Stimulated activated CD4-positive, alpha-beta T cell treated with anti-CD3 and anti-CD28 coated beads, Interleukin-4, amount 100 ng/mL, for 24 hours (primary cell): Measurements from ENCODE around the gene STXBP3.
A peak's percentile ranks its signal among the peaks of the same experiment; 100 is the strongest.

Experiments used
- DNase-seq: peaks from one replicate; pipeline ENCODE4 v3.0.0-alpha.2; 2020

STXBP3 gene

DNA sequence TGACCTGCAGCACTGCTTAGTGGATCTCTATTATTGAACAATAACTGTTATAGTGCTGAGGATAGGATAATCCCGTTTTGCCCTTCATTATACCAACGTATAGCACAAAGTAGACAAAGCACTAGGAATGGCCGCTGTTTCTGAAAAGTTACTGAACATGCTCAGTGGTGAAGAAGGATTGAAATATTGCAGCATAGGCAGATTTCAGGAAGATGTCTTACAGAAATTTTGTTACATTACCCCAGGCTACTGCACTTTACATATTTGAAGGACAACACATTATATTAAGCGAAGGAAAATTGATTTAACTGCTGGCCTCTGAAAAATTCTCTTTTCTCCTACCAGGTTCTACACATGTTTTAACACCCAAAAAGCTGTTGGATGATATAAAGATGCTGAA, 62.0 kb downstream of the STXBP3 start:
- no peak for DNase-seq

DNA sequence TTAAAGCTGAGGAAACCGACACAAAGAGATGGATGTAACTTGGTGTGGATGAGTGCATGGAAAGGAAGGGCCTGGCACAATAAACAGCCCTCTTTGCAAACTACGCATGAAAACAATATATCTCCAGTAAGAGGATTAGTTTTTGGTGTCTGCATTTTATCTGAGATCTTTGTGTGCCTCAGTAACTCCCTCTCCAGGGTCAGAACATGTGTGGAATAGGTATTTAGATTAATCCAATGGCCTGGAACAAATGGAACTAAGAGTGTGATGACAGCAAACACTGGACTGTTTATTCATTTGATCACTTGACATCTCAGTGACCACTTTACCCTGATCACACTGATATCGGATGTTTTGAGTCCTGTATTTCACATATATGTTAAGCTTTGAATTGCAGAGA, 65.1 kb downstream of the STXBP3 start:
- DNase-seq = no peak

DNA sequence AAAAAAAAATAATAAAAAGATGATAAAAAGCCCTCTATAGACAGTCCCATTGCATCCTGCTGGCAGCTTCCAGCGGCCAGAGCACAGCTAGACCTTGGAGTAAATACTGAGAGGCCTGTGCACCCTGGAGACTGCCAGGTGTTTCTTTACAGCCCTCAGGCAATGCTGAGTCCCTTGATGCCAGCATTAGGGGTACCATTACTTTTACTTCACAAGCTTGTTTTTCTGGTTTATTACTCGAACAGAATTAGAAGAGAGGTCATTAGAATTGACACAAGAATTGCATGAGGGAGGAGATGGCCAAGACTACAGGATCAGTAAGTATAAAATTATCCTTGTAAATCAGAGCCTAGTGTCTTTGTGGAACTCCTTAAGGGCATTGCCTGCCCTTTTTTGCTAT, 66.9 kb downstream of the STXBP3 start:
- no peak for DNase-seq

DNA sequence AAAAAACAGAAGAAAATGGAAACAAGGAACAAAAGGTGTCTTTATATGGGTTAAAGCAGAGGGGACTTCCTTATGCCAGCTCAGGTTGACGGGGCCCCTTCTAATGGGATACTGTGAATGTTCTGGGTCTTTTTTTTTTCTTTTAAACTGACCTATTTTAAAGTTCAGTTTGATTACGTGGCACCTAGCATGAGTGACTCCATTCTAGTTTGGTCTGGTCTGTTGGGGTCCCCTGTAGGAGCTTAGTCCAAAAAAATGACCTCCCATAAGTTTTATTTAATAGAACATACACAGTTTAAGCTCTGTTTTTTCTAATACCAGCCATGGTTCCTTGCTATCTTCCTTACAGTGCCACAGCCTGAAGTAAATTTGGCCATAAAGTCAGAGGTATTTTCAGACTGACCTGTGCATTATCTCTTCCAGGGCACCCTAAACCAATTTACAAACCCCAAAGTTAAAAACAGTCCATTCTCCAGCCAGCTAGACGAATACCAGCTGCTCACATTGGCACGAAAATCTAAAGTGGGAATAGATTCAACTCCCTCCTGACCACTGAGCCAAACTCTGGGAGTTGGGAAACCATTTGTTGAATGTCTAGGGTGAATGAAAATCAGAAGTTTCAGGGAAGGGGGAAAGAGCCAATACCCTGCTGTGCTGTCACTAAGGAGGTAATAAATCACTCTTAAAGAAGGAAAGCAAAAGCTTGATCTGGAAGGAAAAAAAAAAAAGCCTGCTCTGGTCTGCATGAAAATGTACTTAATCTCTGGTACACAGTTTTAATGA, 68.1 kb downstream of the STXBP3 start:
- DNase-seq = no peak

DNA sequence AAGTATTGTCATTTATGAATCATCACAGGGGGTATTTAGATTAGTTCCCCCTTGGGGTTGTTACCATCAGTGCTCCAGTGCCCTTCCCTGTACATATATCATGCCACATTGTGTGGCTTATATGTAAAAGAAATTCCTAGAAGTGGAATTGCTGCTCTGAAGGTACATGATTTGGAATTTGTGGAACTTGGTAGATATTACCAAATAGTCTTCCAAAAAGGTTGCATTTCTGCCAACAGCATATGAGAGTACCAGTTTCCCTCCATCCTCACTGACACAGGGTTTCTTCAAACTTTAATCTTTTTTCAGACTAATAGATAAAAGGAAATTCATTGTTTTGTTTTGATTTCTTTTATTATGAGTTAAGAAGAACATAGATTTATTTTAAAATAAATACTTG, 69.1 kb downstream of the STXBP3 start:
- no peak for DNase-seq

DNA sequence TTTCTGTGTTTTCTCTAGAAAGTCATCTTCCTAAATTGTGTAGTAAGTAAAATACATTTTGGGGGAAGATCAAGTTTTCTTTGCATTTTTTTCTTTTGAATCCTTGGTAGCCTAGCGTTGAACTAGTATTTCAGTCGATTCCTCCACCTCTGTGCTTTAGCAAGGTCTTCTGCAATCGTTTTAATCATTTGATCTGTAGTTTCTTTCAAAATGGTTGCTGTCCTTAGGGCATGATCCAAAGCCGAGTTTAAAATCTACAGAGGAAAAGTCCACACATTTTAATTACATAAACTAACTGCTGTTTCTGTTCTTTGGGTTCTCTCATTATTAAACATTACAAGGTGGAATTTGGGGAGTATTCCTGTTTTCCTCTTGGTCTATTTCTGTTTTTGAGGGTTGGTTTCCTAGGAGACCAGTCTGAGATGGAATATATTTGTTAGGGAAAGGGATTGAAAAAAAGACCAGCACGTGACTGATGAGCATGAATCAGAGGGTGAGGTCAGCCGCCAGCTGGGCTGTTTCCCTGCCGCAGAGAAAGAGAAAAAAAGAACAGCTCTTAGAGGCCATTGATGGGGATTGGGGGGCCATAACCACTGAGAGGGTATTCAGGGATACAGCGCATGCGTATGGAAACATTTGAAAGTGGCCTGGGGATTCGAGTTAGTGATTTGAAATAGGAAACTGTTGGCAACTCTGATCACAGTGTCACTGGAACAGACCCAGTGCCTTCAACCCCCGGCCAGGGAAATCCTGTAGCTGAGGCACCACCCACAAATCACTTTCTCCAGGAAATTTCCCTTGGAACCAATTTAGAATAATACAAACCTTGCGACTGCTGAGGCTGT, 69.8 kb downstream of the STXBP3 start:
- DNase-seq = no peak

DNA sequence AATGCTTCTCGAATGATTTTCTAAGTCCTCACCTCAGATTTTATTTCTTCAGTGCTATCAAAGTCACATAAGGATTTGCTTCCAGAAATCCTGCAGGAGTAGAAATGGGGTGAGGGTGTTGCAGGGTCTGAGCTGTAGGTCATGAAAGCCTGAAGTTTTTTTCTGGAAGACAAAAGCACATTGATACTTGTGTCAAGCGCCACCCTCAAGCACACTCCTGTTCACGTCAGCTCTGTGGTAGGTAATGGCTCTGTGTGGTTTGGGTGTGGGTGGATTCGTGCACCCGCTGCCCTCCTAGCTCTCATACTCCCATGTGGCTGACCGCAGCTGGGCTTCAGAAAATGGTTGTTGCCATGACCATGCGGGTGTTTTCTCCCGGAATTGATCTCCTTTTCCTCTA, 70.5 kb downstream of the STXBP3 start:
- no peak for DNase-seq

DNA sequence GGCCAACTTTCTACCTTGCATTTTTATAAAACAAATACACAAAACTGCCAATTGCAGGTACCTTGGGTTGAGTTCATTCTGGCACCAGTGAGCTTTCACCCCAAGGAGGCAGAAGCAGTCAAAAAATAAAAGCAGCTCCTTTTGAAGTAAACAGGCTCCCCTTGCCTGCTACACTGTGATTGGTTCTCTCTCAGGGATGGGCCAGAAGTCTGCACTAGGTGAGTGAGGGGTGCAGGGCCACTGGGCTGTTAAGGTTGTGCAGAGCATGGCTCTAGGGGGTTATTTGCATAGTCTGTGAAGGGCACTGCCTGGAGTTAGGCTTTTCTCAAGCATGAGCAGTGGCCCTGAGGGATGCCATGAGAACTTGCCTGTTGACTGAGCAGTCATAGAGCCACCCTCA, 71.3 kb downstream of the STXBP3 start:
- no peak for DNase-seq

DNA sequence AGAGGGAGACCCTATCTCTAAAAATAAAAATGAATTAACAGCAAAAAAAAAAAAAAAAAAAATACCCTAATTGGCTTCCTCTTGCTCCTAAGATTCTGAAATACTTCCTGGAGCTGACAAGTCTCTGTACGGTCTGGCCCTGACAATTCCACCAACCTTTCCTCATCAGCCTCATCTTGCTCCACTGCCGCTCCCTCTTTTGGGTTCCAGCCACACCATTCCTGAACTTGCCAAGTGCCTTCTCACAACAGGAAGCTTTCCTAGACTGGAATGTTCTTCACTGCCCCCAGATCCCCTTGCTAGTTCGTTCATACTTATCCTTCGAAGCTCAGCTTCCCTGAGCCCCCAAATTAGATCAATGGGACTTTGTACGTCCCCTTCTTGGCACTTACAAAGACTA, 73.4 kb downstream of the STXBP3 start:
- DNase-seq = no peak

DNA sequence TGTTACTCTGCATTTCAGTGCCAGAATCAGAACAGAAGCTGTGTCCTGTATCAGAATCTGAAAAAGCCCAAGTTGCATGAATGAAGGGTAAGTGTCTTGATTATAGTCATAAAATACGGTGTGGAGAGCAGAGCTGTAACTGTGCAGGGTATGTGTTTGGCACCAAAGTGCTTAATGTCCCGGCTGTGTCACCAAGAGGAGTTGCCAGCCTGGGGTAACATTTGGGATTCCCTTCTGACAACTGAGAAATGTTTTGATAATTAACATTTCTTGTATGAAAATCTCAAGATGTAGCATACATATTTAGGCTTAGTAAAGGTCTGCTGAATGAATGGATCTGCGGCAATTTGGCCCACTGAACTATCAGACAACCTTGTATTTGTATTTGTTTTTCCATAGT, 77.2 kb downstream of the STXBP3 start:
- no peak for DNase-seq

DNA sequence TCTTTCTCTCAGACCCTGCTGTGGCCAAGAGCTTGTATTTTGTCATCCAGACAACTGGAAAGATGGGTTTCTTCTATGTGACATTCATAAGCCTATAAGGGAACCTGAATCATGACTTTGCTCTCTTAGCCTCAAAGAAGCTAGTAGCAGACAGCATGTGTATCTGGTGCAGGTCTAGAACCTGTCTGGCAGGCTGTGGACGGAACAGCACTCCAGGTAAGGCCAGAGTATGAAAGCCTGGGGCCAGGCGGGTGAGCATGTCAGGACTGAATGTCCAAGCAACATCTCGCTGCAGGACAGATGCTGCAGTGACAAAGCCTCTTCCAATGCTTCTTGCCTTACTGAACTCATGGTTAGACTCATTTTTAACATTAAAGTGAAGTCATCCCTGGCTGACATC, 77.6 kb downstream of the STXBP3 start:
- DNase-seq = no peak

DNA sequence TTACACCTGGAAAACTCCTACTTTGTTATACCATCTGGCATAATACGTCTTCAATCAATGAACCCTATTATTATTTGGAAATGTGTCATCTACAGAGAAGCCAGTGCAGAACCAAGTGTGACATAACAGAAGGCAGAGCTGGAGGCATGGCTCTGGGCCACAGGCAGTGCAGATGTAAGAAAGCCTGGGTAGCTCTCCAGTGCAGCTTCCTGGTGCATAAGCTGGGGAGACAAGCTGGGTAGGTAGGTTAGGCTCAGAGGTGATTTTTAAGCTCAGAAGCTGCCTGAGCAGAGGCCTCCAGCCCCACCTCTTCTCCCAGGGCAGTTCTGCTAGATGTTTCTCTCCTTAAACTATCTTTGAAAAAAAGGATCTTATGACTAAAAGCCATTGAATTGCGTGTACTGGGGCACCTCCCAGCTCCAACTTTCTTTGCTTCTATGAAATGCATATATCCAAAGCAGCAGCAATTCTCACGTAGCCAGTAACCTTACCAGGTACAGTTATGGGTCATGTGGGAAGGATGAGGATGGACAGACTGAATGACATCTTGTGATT, 79.7 kb downstream of the STXBP3 start:
- DNase-seq = no peak

DNA sequence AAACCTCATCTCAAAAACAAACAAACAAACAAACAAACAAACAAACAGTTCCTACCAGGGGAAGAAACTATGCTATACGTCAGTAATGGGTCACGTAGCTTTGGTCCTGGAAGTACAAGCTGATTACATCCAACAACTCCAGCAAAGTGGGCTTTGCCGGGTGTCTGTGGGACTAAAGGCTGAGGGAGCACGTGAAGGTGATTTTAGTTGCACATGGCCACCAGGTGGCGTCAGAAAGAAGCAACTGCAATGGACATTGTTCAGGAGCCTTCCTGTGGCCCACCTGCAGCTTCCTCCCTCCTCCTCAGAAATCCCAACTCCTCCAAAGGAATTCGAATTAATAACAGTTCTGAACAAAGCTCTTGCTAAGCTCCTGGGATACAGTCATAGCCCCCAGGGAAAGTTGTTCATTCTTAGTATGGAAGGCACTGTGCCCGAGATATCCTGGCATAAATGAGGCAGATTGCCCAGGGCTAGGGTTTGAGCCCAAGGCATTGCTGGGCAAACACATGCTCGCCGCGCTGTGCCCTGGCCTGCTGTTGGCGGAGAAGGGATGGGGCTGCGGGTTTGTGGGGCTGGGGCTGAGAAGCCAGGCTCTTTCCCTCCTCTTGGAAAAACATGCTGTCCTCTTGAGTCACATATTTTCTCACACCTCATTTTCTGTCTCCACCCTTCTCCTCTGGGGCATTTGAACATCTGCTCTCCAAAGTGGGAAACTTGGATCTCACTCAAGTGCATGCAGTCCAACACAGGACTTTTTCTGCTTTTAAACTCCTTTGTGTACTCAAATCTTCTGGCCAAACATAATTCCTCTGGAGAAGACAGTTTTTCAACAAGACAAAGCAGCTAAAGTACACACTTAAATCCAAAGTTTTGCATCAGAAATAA, 81.8 kb downstream of the STXBP3 start:
- peak; percentile 75 for DNase-seq

DNA sequence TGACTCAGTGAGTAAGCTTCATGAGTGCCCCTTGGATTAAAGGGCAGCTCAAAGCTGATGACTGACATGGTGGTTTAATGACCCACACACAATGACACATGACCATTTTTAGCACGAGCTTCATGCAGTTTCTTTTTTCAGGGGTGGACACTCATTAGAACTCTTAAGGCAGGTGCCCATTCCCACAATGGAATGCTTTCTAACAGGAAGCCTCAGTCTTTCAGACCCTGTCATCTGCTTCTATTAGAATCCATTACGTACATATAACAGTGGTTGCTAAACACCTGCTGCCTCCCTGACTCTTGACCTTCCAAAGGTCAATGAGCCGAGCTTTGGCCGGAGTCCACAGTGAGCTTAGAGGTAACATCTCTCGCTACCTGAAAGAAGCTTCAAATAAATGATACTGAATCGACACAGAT, 83.0 kb downstream of the STXBP3 start:
- no peak for DNase-seq

DNA sequence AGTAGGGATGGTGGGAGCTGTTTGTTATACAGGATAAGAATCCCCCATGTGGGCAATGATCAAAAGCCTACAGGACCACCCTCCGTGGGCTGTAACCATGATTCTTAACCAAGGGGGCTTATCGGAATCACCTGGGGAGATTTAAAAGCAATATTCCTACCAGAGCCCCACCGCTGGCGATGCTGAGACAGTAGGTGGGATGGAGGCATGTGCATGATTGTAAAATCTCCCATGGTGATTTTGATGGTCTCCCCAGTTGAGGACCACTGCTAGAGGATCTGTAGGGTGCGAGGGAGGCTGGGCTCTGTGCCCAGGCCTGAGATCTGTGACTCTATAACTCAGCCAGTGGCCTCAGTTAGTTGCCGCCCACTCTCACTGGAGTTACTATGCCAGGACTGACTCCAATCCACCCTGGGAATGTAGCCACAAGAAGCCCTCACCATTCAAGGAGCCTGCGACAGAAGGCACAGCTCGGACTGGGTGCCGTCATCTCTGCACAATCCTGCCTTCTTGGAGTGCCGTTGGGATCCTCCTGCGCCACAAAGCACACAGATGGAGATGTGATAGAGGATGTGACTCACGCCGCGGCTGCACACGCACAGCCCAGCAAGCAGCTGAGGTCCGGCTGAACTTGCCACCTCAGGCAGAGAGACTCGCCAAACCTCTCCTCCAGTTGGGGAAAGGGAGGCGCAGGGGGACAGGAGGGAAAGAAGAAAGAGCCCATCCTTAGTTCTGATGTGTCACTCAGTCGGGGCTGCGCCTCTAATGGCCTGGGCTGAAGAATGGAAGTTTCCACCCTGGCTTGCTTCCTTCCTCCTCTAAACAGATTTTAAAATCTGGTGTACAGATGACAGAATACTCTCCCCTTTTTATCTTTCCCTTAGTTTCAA, 83.9 kb downstream of the STXBP3 start:
- no peak for DNase-seq

DNA sequence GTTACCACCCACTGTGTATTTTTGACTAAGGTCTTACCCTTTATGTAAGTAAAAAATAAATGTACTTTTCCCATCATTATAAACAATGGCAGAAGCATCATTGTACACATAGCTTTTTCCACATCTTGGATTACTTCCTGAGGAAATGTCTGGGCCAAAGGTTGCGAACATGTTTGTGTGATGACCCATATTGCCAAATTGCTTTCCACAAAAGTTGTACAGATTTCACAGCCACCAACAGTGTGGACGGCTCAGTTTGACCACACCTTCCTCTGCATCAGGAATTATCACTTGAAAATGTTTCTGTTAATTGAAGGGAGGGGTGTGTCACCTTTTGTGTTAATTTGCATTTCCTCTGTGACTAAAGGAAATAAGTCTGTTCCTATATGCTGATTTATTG, 84.8 kb downstream of the STXBP3 start:
- no peak for DNase-seq

DNA sequence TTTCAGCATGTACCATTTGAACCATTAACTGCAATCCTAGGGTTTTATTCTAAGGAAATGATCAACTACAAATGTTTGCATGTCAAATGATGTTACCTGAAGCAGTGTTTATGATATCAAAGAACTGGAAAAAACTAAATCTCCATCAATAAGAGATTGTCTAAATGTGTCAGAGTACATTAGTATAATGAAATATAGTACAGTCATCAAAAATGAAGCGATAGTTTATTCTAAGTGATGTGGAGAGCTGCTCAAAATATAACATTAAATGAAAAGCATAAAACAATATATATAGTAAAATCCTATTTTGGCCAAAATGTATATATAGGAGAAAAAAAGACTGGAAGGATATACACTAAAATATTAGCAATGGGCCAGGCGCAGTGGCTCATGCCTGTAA, 86.5 kb downstream of the STXBP3 start:
- no peak for DNase-seq

DNA sequence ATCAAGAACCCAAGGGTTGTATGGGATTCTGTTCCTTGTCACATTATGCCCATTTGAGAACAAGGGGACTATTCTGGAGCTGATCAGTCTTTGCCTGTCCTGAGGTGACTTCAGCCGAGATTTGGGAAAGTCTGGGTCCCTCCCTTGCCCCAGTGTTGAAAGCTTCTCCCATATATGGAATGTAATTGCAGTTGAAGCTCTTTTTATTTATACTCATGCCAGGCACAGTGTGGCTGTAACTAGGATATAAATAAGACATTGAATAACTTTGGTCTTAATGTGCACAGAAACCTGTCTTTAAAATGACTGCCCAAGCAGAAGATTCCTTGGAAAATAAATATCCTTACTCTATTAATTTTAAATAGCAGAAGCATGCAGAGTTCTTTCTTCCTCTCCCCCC, 95.2 kb downstream of the STXBP3 start:
- DNase-seq = no peak

DNA sequence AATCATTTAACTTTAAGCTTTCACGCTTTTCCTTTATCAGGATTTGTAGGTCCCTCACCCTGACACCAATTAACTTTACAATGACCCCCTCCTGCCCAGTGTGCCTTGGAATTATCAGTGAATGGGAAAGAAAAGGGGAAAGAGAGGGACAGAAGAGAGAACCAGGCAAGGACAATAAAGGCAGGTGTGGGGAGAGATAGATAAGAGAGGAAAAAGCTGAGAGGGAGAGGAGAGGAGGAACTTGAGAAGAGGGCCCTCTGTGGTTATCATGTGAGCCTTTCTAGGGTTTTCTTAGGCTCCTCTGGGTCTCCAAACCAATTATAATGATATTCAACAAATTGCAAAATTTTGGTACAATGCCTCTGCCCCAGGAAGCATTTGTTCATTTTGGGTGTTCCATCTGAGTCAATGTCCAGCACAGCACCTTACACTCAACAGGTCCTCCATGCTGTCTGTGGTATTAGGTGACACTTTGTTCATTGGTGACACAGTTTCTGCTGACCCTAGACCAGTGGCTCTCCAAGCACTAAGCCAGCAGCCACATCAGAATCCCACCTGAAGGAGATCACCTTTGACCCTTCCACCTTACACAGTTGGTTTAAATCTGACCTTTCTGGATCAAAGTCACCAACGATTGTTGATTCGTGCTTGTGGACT, 96.2 kb downstream of the STXBP3 start:
- DNase-seq = no peak

DNA sequence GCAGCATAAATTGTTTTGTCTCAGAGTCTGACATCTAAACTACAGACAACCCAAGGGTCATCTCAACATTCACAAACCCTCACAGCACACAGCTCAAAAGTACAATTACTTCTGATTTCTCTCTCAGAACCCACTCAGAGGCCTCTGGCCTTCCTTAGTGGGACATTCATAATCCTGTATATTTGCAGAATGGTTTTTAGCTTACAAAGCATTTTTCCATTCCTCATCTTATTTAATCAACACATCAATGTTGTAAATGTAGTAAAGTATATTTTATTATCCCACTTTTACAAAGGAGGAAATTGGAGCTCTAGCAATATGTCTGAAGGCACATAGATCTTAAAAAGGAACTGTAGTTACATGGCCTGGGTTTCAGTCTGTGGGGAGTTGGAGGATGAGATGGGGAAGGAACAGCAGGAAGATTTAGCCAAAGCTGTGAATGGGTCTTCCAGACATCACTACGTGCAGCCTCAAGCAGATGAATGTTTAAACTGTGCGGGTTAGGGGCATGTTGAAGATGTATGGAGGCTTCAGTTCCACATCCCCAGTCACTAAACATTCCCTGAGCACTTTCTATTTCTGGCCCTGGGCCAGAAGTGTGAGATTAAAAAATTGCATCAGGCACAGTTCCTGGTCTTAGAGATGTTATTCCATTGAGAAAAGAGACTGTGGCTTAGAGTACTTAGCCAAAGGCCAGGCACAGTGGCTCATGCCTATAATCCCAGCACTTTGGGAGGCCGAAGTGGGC, 97.1 kb downstream of the STXBP3 start:
- DNase-seq = no peak

DNA sequence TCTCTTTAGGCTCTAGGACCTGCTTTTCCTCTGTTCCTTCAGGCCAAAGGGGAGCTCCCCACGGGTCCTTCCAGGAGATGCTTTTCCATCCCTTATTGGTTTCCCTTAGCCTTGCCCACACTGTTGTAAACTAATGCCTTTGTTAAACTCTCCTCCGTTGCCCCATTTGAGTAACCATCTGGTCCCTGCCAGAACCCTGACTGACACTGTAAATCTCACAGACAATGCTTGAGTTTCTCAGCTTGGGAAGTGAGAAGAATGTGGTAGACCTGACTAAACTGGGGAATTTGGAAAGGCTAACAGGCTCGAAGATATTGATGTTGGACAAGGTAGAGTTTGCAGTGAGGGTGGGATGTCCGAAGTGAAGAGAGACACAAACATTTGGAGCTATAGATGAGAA, 99.0 kb downstream of the STXBP3 start:
- no peak for DNase-seq
